ENCODE data around the gene SLC9B2.
"Not testable (repeated sequence)": the region's sequence is repeated elsewhere in the genome, so short reads cannot be mapped to it uniquely, and the experiment has no call there.

The SLC9B2 gene

GRCh38 chr4:103011378-103012025, 65.1 kb downstream of the SLC9B2 start:
- TF ChIP-seq POLR2A (IDR thresholded peaks at IDR 0.05; ENCODE audit: low read depth, low read length) (no peak), POLR2AphosphoS5 (IDR thresholded peaks at IDR 0.05; ENCODE audit: low read depth, low read length) (no peak), TAF1 (IDR thresholded peaks at IDR 0.05; ENCODE audit: borderline replicate concordance, low read depth, low read length) (no peak)
- DNase-seq (ENCODE audit: insufficient read length), result no peak
- FAIRE-seq, result no peak

GRCh38 chr4:103010804-103011203, 65.8 kb downstream of the SLC9B2 start:
- DNase-seq (ENCODE audit: insufficient read length) (no peak), FAIRE-seq (no peak)
- TF ChIP-seq TAF1 (IDR thresholded peaks at IDR 0.05; ENCODE audit: borderline replicate concordance, low read depth, low read length), result no peak
- no peak for TF ChIP-seq POLR2AphosphoS5 (IDR thresholded peaks at IDR 0.05; ENCODE audit: low read depth, low read length)
- no peak for TF ChIP-seq POLR2A (IDR thresholded peaks at IDR 0.05; ENCODE audit: low read depth, low read length)

DNA sequence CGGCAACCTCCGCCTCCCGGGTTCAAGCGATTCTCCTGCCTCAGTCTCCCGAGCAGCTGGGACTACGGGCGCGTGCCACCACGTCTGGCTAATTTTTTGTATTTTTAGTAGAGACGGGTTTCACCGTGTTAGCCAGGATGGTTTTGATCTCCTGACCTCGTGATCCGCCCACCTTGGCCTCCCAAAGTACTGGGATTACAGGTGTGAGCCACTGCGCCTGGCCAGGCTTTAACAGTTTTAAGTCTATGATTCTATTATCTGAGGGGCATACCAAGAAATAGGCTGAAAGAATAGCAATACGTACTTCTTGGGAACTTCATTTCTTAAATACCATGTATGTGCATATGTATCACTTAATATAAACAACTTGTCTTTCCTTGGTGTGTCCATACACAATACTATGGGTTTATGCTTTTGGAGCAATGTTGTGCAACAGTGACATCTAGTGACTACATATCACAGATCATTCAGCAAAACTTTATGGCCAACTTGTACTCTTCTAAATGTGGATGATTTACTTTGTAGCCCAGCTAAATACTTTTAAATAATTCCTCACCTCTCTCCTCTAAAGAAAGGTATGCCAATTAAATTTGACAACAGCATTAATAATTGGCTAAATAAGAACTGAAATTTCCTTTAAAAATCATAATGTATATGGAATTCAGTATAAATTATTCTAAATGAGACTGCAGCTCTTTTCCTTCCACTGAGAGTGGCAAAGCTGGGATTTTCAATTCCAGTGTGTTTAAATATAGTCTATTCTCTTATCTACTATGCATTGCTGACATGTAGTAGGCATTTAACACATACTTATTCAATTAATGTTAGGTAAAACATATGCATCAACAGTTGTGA, 67.5 kb downstream of the SLC9B2 start:
- FAIRE-seq, result peak; percentile 96
- DNase-seq (ENCODE audit: insufficient read length), result peak; percentile 12
- TF ChIP-seq POLR2AphosphoS5 (IDR thresholded peaks at IDR 0.05; ENCODE audit: low read depth, low read length), result no peak
- no peak for TF ChIP-seq POLR2A (IDR thresholded peaks at IDR 0.05; ENCODE audit: low read depth, low read length)
- TF ChIP-seq TAF1 (IDR thresholded peaks at IDR 0.05; ENCODE audit: borderline replicate concordance, low read depth, low read length), result no peak

DNA sequence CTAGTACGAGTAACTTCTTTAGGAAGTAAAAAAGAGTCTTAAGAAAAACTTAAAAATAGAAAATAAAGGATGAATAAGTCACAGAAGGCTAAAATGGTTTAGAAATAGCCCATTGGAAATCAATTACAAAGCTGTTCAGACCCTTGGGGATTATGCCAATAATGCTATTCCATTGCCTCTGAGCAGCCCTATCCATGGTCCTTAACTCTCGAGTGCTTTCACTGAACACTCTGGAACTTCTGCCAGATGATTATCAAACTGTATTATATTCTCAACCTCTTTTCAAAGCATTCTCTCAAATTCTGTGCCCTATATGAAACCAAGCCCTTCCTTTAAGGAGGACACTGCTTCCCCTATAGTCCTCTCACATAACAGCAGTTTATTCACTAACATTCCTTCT, 74.0 kb downstream of the SLC9B2 start:
- FAIRE-seq, result no peak
- no peak for DNase-seq (ENCODE audit: insufficient read length)
- TF ChIP-seq POLR2A (IDR thresholded peaks at IDR 0.05; ENCODE audit: low read depth, low read length) (no peak), POLR2AphosphoS5 (IDR thresholded peaks at IDR 0.05; ENCODE audit: low read depth, low read length) (no peak), TAF1 (IDR thresholded peaks at IDR 0.05; ENCODE audit: borderline replicate concordance, low read depth, low read length) (no peak)

GRCh38 chr4:102994803-102995202, 81.8 kb downstream of the SLC9B2 start:
- FAIRE-seq, result no peak
- no peak for DNase-seq (ENCODE audit: insufficient read length)
- no peak for TF ChIP-seq POLR2A (IDR thresholded peaks at IDR 0.05; ENCODE audit: low read depth, low read length)
- no peak for TF ChIP-seq POLR2AphosphoS5 (IDR thresholded peaks at IDR 0.05; ENCODE audit: low read depth, low read length)
- no peak for TF ChIP-seq TAF1 (IDR thresholded peaks at IDR 0.05; ENCODE audit: borderline replicate concordance, low read depth, low read length)

DNA sequence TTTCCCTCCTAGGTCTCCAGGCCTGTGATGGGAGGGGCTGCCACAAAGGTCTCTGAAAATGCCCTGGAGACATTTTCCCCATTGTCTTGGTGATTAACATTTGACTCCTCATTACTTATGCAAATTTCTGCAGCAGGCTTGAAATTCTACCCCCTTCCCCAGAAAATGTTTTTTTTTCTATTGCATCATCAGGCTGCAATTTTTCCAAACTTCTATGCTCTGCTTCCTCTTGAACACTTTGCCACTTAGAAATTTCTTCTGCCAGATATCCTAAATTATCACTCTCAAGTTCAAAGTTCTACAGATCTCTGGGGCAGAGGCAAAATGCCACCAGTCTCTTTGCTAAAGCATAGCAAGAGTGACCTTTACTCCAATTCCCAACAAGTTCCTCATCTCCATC, 82.6 kb downstream of the SLC9B2 start:
- DNase-seq (ENCODE audit: insufficient read length); FAIRE-seq: not testable (repeated sequence)

GRCh38 chr4:102988429-102989020, 88.0 kb downstream of the SLC9B2 start:
- FAIRE-seq, result peak; percentile 58
- no peak for TF ChIP-seq POLR2A (IDR thresholded peaks at IDR 0.05; ENCODE audit: low read depth, low read length)
- no peak for TF ChIP-seq POLR2AphosphoS5 (IDR thresholded peaks at IDR 0.05; ENCODE audit: low read depth, low read length)
- no peak for TF ChIP-seq TAF1 (IDR thresholded peaks at IDR 0.05; ENCODE audit: borderline replicate concordance, low read depth, low read length)
- DNase-seq (ENCODE audit: insufficient read length), result no peak

DNA sequence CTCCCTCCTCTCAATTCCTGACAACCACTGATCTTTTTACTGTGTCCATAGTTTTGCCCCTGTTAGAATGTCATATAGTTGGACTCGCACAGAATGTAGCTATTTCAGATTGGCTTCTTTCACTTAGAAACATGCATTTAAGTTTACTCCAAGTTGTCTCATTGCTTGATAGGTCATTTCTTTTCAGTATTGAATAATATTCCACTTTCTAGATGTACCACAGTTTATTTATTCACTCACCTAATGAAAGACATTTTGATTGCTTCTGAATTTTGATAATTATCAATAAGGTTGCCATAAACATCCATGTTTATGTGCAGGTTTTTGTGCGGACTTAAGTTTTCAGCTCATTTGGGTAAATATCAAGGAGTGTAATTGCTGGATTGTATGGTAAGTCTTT, 95.6 kb downstream of the SLC9B2 start:
- TF ChIP-seq POLR2A (IDR thresholded peaks at IDR 0.05; ENCODE audit: low read depth, low read length) (no peak), TAF1 (IDR thresholded peaks at IDR 0.05; ENCODE audit: borderline replicate concordance, low read depth, low read length) (no peak), POLR2AphosphoS5 (IDR thresholded peaks at IDR 0.05; ENCODE audit: low read depth, low read length) (no peak)
- no peak for DNase-seq (ENCODE audit: insufficient read length)
- FAIRE-seq, result no peak

All from GM12892 (cell line).